Camera-type eye (tissue), 1 donor: ENCODE measurements around the gene TMEM87A. TPM values are rescaled to one million over a fixed set of nuclear protein-coding genes. Genes with fewer than 3 reads are reported as not detected.

Source experiments
- total RNA-seq: library from RNA; depleted of rRNA; stranded (reverse); fragments of >200 nt; gene quantifications from one replicate; pipeline ENCODE4 v1.2.3, GENCODE V29; 2014

Gene TMEM87A, protein sequence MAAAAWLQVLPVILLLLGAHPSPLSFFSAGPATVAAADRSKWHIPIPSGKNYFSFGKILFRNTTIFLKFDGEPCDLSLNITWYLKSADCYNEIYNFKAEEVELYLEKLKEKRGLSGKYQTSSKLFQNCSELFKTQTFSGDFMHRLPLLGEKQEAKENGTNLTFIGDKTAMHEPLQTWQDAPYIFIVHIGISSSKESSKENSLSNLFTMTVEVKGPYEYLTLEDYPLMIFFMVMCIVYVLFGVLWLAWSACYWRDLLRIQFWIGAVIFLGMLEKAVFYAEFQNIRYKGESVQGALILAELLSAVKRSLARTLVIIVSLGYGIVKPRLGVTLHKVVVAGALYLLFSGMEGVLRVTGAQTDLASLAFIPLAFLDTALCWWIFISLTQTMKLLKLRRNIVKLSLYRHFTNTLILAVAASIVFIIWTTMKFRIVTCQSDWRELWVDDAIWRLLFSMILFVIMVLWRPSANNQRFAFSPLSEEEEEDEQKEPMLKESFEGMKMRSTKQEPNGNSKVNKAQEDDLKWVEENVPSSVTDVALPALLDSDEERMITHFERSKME
- total RNA-seq = 90.9 TPM

DNA sequence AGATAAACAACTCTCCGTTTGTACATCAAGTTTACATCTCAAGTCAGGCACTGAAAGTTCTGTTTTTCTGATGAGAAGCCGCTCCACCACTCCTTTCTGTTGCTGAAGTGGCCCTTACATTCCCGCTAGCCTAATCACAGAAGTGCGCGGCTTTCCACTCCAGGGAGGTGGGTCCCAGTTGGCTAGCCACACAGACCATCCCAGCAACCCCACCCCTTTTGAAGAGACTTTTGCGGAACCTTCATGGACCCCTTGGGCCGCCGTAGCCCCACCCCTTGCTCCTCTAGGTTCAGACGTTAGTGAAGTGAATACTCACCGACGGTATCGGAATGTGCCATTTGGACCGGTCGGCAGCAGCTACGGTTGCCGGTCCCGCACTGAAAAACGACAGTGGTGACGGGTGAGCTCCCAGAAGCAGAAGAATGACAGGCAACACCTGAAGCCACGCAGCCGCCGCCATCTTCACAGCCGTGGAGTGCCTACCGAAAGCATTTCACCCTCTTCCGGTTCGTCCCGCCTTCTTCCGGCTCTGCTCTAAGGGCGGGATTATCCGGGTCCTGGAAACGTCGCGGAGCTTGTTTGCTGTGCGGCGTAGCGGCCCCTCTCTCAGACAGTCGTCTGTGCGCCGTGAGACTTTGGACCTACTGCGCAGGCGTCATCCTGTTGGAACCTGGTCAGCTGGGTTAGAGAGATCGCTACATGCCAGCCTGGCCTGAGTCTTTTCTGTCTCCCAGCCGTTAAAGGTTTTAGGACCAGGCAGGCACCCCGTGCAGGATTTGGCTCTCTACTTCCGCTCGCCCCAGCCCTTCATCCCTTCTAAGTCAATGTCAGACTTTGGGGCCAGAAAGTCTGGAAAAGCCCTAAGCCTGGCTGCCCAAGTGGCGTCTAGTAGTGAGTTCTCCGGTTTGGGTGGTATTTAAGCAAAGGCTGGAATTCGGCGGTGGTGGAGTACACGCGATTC is at the start of gene TMEM87A, which contains the start of gene GANC:
TMEM87A (minus strand) TSS at position 495 of the 961 bp plus-strand sequence; CDS start at position 460, 35 bp downstream.
GANC (plus strand) TSS at position 263 of the 961 bp plus-strand sequence. CDS start 1,281 bp downstream, outside the sequence.

GRCh38 chr15:42207674-42208579 is 65.3 kb downstream of the TMEM87A start, which contains the start of gene VPS39:
Gene VPS39, minus strand, starts transcription at chr15:42208304. Its CDS starts 151 bp downstream, at chr15:42208153.

Other genes starting within 250 kb of the TMEM87A start
- not detected for gene PLA2G4D, start 178.9 kb downstream of the TMEM87A start, total RNA-seq
- gene PLA2G4F, start 116.8 kb downstream of the TMEM87A start, total RNA-seq = 0.99 TPM
- gene VPS39, start 65.1 kb downstream of the TMEM87A start, total RNA-seq = 80.4 TPM
- gene GANC, start 232 bp downstream of the TMEM87A start, total RNA-seq = 34.1 TPM
- gene CAPN3, start 86.1 kb upstream of the TMEM87A start, total RNA-seq = 28.4 TPM
- 121 TPM for gene ZNF106, start 217.7 kb upstream of the TMEM87A start, total RNA-seq
- gene SNAP23, start 222.2 kb upstream of the TMEM87A start, total RNA-seq = 52.8 TPM